Measurements from ENCODE around the gene NUCB1.

GRCh38 chr19:48958006-48958405, 57.9 kb downstream of the NUCB1 start:
- TF ChIP-seq, protein P1, sequence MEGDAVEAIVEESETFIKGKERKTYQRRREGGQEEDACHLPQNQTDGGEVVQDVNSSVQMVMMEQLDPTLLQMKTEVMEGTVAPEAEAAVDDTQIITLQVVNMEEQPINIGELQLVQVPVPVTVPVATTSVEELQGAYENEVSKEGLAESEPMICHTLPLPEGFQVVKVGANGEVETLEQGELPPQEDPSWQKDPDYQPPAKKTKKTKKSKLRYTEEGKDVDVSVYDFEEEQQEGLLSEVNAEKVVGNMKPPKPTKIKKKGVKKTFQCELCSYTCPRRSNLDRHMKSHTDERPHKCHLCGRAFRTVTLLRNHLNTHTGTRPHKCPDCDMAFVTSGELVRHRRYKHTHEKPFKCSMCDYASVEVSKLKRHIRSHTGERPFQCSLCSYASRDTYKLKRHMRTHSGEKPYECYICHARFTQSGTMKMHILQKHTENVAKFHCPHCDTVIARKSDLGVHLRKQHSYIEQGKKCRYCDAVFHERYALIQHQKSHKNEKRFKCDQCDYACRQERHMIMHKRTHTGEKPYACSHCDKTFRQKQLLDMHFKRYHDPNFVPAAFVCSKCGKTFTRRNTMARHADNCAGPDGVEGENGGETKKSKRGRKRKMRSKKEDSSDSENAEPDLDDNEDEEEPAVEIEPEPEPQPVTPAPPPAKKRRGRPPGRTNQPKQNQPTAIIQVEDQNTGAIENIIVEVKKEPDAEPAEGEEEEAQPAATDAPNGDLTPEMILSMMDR (IDR thresholded peaks at IDR 0.05), result no peak
- TF ChIP-seq ZFX (IDR thresholded peaks at IDR 0.05; ENCODE audit: borderline replicate concordance), result no peak
